H1 (cell line): Measurements from ENCODE around the gene ULK3. TPM values are rescaled to one million over a fixed set of nuclear protein-coding genes. Genes with fewer than 3 reads are reported as not detected.

ENCODE experiments used
- CREB1 ChIP-seq: IDR thresholded peaks from 2 replicates; pipeline ENCODE4 v1.6.1; 2012; ENCODE audit warnings: inconsistent platforms
- RAD21 ChIP-seq, 2 experiments: IDR thresholded peaks in 1 of 2; conservative IDR thresholded peaks in 1 of 2; 2 replicates each; pipeline ENCODE4 v1.6.1; 2011; ENCODE audit warnings: low read depth in 2 of 2, low read length in 2 of 2, improper control_type of control experiment in 1 of 2, inconsistent platforms in 1 of 2, mild to moderate bottlenecking in 1 of 2, moderate library complexity in 1 of 2
- YY1 ChIP-seq: IDR thresholded peaks from 2 replicates; pipeline ENCODE4 v1.6.1; 2011; ENCODE audit warnings: low read depth, mild to moderate bottlenecking, low read length
- ZNF274 ChIP-seq: IDR thresholded peaks from 2 replicates; pipeline ENCODE4 v1.7.0; 2012; ENCODE audit warnings: low read length, borderline replicate concordance; ENCODE audit errors: extremely low read depth
- polyA plus RNA-seq, 7 experiments: library from polyadenylated mRNA; depleted of rRNA in 3 of 7; stranded (reverse) in 5 of 7; unstranded in 2 of 7; fragments of >200 nt in 5 of 7; fragments of 200-250 nt in 2 of 7; gene quantifications; 1 replicate in 5 of 7; 2 replicates in 1 of 7; 4 replicates in 1 of 7; pipeline versions ENCODE4 v1.2.1 to v1.2.3, GENCODE V29; 2011 to 2013; ENCODE audit warnings: missing spikeins in 2 of 7, mixed read lengths in 2 of 7
- total RNA-seq: library from RNA; stranded (reverse); fragmentation: NEBNext Ultra II Directional; extraction: Animal tissue kit (Norgen Biotek cat#: 25700); gene quantifications from 2 replicates; pipeline ENCODE4 v1.2.1, GENCODE V29; 2021

ULK3 gene
- total and polyA plus RNA-seq, 2 of the 8 experiments (the other 6 are each of a cell fraction or from before 2014, with no cell fraction given), result 27.1 to 34.4 TPM

DNA sequence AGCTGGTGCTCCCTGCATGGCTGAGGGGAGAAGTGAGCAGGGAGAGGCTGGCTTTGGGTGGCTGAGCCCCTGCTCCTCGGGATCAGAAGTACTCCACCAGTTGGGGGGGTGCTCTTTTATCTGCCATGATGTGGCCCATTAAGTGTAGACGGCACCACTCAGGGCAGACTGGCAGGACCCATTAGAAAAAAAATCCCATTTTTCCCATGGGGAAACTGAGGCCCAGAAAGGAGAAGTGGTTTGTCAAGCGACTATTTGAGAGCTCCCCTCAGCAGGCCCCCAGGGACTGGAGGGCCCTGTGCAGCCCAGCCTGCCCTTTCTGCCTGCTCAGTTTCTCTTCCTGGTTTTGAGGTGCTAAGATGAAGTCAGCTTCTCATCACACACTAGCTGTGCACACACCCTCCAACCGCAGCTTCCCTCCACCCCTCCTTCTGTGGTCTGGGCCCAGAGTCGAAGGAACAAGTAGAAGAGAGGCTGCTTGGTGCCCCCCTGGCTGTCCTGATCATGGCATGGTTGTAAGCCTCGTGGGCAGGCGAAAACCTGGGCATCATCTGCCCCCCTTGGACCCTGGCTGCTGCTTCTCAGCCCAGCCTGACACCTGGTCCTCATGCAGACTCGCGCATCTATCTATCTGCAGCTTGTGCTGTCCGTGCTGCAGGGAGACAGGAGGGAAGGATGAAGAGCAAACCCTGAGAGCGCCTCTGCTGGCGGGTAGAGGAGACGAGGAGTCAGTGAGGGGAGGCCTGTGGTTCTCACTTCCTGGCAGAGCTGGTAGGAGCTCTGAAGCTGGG, 55.5 kb downstream of the ULK3 start (continued):
- TF ChIP-seq YY1, result 0 out of 2 replicates have a peak, but pooled peaks have one; percentile 13
- no peak for TF ChIP-seq ZNF274
- TF ChIP-seq RAD21 (IDR thresholded peaks at IDR 0.05 in 1 of 2, conservative IDR thresholded peaks at IDR 0.05 in 1 of 2; ENCODE audit: low read depth in 2 of 2, low read length in 2 of 2), result peak; percentile 11 to 47; a peak in 2 of 4 replicates
- 0 out of 2 replicates have a peak, but pooled peaks have one; percentile 25 for TF ChIP-seq CREB1
